KMS-11 (cell line): ENCODE data around the gene PKLR.

Experiments
- H2AFZ ChIP-seq: fragments of 200-600 bp; sonication (generic); 2 replicates; pipeline ENCODE4 v1.6.1; 2016; ENCODE audit warnings: antibody characterized with exemption, mixed run types, low read depth
- H3K27ac ChIP-seq: fragments of 200-600 bp; sonication (generic); 2 replicates; pipeline ENCODE4 v1.6.1; 2016; ENCODE audit warnings: mild to moderate bottlenecking, mixed run types
- H3K27me3 ChIP-seq: fragments of 200-600 bp; sonication (generic); 2 replicates; pipeline ENCODE4 v1.6.1; 2017; ENCODE audit warnings: mild to moderate bottlenecking, low read depth, mixed run types, moderate library complexity; ENCODE audit not compliant: insufficient read depth
- H3K36me3 ChIP-seq: fragments of 200-600 bp; sonication (generic); 2 replicates; pipeline ENCODE4 v1.6.1; 2017; ENCODE audit warnings: mild to moderate bottlenecking, mixed run types; ENCODE audit not compliant: insufficient read depth
- H3K4me1 ChIP-seq: fragments of 200-600 bp; sonication (generic); 2 replicates; pipeline ENCODE4 v1.6.1; 2016; ENCODE audit warnings: mild to moderate bottlenecking, low read depth, mixed run types; ENCODE audit not compliant: poor library complexity, severe bottlenecking
- H3K4me2 ChIP-seq: fragments of 200-600 bp; sonication (generic); 2 replicates; pipeline ENCODE4 v1.7.0; 2016; ENCODE audit warnings: mild to moderate bottlenecking, mixed run types
- H3K4me3 ChIP-seq: fragments of 200-600 bp; sonication (generic); IDR thresholded peaks from 2 replicates; pipeline ENCODE4 v1.6.1; 2017; ENCODE audit warnings: low read depth, low read length, mixed read lengths; ENCODE audit not compliant: insufficient read depth
- H3K79me2 ChIP-seq: fragments of 200-600 bp; sonication (generic); 2 replicates; pipeline ENCODE4 v1.6.1; 2016; ENCODE audit warnings: low read depth, mixed run types; ENCODE audit not compliant: insufficient read depth
- H3K9ac ChIP-seq: fragments of 200-600 bp; sonication (generic); 2 replicates; pipeline ENCODE4 v1.6.1; 2016; ENCODE audit warnings: mild to moderate bottlenecking, mixed run types
- H4K20me1 ChIP-seq: fragments of 200-600 bp; sonication (generic); 2 replicates; pipeline ENCODE4 v1.6.1; 2016; ENCODE audit warnings: mild to moderate bottlenecking, mixed run types; ENCODE audit not compliant: insufficient read depth
- TF ChIP-seq, protein P1 (sequence below): fragments of 200-600 bp; sonication (generic); conservative IDR thresholded peaks from 2 replicates; pipeline ENCODE4 v1.6.1; 2017; ENCODE audit warnings: low read depth, mild to moderate bottlenecking, antibody characterized with exemption, low read length, moderate library complexity, mixed read lengths

Gene PKLR

GRCh38 chr1:155320252-155320651 is 19.0 kb upstream of the PKLR start:
- no peaks in the 10 kb centered on the region for H3K79me2 ChIP-seq
- H3K4me3 ChIP-seq = no peak overlapping the region
- peaks cover 11% of the 10 kb centered on the region for H3K4me1 ChIP-seq
- H4K20me1 ChIP-seq = no peaks in the 10 kb centered on the region
- no peaks in the 10 kb centered on the region for H3K36me3 ChIP-seq
- H3K9ac ChIP-seq = no peak overlapping the region
- H2AFZ ChIP-seq = no peak overlapping the region
- H3K4me2 ChIP-seq = no peak overlapping the region
- TF ChIP-seq, protein P1, sequence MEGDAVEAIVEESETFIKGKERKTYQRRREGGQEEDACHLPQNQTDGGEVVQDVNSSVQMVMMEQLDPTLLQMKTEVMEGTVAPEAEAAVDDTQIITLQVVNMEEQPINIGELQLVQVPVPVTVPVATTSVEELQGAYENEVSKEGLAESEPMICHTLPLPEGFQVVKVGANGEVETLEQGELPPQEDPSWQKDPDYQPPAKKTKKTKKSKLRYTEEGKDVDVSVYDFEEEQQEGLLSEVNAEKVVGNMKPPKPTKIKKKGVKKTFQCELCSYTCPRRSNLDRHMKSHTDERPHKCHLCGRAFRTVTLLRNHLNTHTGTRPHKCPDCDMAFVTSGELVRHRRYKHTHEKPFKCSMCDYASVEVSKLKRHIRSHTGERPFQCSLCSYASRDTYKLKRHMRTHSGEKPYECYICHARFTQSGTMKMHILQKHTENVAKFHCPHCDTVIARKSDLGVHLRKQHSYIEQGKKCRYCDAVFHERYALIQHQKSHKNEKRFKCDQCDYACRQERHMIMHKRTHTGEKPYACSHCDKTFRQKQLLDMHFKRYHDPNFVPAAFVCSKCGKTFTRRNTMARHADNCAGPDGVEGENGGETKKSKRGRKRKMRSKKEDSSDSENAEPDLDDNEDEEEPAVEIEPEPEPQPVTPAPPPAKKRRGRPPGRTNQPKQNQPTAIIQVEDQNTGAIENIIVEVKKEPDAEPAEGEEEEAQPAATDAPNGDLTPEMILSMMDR = no peak
- no peaks in the 10 kb centered on the region for H3K27me3 ChIP-seq
- H3K27ac ChIP-seq = no peak overlapping the region

DNA sequence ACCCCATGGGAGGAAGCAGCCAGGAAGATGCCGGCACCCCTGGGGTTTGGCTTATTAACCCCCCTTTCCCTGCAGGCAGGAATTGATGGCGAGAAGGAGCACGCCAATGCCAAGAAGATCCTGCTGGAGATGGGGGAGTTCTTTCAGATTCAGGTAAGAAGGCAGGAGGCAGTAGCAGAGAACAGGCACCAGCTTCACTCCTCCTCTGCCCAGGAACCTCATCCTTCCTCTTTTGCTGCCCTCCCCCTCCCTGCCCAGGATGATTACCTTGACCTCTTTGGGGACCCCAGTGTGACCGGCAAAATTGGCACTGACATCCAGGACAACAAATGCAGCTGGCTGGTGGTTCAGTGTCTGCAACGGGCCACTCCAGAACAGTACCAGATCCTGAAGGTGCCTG is 18.3 kb upstream of the PKLR start:
- Histone ChIP-seq H3K4me2 (no peak overlapping the region), H3K27ac (no peak overlapping the region), H3K4me3 (no peak overlapping the region), H4K20me1 (no peaks in the 10 kb centered on the region), H3K36me3 (no peaks in the 10 kb centered on the region; the same call in 1 of the 2 replicates), H2AFZ (no peak overlapping the region), H3K9ac (no peak overlapping the region), H3K27me3 (no peaks in the 10 kb centered on the region), H3K79me2 (no peaks in the 10 kb centered on the region), H3K4me1 (peaks cover 6% of the 10 kb centered on the region)
- TF ChIP-seq, protein P1 = no peak

GRCh38 chr1:155318082-155318481 is 16.8 kb upstream of the PKLR start:
- Histone ChIP-seq H3K4me1 (peaks cover 6% of the 10 kb centered on the region), H3K79me2 (peaks cover 5% of the 10 kb centered on the region; the same call in 1 of the 2 replicates), H3K4me3 (no peak overlapping the region), H4K20me1 (no peaks in the 10 kb centered on the region), H3K27me3 (no peaks in the 10 kb centered on the region), H2AFZ (no peak overlapping the region), H3K36me3 (peaks cover 2% of the 10 kb centered on the region; the same call in 1 of the 2 replicates), H3K9ac (no peak overlapping the region), H3K27ac (no peak overlapping the region), H3K4me2 (no peak overlapping the region)
- TF ChIP-seq, protein P1 = no peak

DNA sequence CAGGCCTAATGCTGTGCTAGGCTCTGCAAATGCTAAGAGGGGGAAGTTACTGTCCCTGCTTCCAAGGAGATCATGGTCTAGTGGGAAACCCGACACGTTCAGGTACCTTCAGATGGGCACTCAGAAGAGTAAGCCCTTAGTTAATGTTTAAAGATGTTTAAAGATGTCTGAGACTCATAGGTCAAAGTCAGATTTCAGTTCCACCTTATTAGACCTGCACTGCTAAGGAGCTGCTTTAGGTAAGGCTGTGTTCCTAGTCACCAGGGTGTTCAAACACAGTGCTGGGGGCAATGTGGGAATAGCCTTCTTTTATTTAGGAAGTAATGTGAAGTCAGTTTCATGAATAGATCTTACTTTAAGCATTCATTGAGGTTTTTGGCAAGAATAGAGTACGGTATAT is 15.7 kb upstream of the PKLR start:
- TF ChIP-seq, protein P1 = no peak
- no peak overlapping the region for H2AFZ ChIP-seq
- no peak overlapping the region for H3K27ac ChIP-seq
- H3K4me1 ChIP-seq = no peaks in the 10 kb centered on the region
- no peaks in the 10 kb centered on the region for H3K27me3 ChIP-seq
- no peak overlapping the region for H3K4me3 ChIP-seq
- peaks cover 7% of the 10 kb centered on the region; the same call in 1 of the 2 replicates for H3K79me2 ChIP-seq
- H3K4me2 ChIP-seq = no peak overlapping the region
- no peaks in the 10 kb centered on the region for H4K20me1 ChIP-seq
- H3K36me3 ChIP-seq = peaks cover 3% of the 10 kb centered on the region; the same call in 1 of the 2 replicates
- H3K9ac ChIP-seq = no peak overlapping the region

GRCh38 chr1:155313261-155313660 is 12.0 kb upstream of the PKLR start:
- Histone ChIP-seq H3K4me2 (no peak overlapping the region), H3K79me2 (peaks cover 38% of the 10 kb centered on the region), H2AFZ (no peak overlapping the region), H3K27me3 (no peaks in the 10 kb centered on the region), H4K20me1 (no peaks in the 10 kb centered on the region), H3K36me3 (peaks cover 6% of the 10 kb centered on the region; the same call in 1 of the 2 replicates), H3K4me1 (peaks cover 13% of the 10 kb centered on the region), H3K27ac (no peak overlapping the region), H3K4me3 (no peak overlapping the region), H3K9ac (no peak overlapping the region)
- TF ChIP-seq, protein P1 = no peak
